ENCODE measurements around the gene ABCF1.
"Not testable (repeated sequence)": the region's sequence is repeated elsewhere in the genome, so short reads cannot be mapped to it uniquely, and the experiment has no call there.

Gene ABCF1

DNA sequence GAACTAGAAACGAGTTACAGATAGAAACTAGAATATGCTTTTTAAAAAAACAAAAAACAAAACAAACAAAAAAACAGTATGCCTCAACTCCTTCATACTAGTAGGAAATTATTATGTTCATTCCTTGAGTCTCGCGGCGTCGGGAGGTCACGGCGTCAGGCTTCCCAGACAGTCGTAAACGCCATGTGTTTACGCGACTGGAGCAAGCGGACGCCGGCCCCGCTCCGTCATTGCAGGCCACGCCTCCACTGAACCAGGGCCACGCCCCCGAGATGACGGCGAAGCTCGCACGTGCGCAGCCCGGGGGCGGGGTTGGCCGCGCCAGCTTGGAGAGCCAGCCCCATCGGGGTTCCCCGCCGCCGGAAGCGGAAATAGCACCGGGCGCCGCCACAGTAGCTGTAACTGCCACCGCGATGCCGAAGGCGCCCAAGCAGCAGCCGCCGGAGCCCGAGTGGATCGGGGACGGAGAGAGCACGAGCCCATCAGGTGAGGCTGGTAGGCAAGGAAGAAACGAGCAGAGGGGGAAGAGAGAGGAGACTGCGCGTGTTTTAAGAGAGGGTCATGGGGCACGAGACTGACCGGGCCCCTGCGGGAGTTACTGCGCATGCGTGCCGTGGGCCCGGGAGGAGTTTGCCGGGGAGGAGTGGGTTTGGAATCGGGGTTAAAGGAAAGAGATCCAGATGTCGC is at the start of gene ABCF1:
ABCF1 (plus strand) TSS at position 368 of the 687 bp plus-strand sequence; CDS start at position 414, 46 bp downstream.
- DNase-seq, result peak; percentile 96

GRCh38 chr6:30521952-30522351 is 49.3 kb upstream of the ABCF1 start:
- DNase-seq, result not testable (repeated sequence)

DNA sequence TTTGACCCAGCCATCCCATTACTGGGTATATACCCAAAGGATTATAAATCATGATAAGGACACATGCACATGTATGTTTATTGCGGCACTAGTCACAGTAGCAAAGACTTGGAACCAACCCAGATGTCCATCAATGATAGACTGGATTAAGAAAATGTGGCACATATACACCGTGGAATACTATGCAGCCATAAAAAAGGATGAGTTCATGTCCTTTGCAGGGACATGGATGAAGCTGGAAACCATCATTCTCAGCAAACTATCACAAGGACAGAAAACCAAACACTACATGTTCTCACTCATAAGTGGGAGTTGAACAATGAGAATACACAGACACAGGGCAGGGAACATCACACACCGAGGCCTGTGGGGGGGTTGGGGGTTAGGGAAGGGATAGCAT is 44.8 kb upstream of the ABCF1 start:
- DNase-seq, result not testable (repeated sequence)

GRCh38 chr6:30529349-30529875 is 41.8 kb upstream of the ABCF1 start:
- DNase-seq, result not testable (repeated sequence)

GRCh38 chr6:30530014-30530413 is 41.2 kb upstream of the ABCF1 start:
- no peak for DNase-seq

DNA sequence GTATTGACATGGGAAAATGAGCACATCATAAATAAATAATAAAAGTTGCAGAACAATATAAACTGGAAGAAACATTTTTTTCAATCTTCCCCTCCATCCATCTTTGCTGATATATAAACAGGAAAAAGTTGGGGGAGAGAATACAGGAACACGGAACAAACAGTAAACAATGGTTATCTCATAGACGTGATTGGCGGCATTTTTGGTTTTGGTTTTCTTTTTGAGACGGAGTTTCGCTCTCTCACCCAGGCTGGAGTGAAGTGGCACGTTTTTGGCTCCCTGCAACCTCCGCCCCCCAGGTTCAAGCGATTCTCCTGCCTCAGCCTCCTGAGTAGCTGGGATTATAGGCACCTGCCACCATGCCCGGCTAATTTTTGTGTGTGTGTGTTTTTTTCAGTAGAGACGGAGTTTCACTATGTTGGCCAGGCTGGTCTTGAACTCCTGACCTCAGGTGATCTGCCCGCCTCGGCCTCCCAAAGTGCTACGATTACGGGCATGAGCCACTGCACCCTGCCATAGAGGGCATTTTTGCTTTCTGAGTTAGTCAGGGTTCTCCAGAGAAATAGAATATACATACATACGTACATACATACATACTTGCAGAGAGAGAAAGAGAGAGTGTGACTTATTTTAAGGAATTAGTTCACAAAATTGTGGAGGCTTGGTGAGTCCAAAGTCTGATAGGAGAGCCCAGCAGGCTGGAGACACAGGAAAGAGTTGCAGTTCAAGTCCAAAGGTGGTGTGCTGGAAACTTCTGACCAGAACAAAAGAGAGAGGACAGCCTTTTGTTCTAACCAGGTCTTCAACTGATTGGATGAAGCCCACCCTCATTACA is 37.6 kb upstream of the ABCF1 start:
- DNase-seq, result no peak

GRCh38 chr6:30537931-30538330 is 33.3 kb upstream of the ABCF1 start:
- no peak for DNase-seq

GRCh38 chr6:30541515-30542403 is 29.5 kb upstream of the ABCF1 start:
- peak; percentile 67 for DNase-seq

- DNase-seq, result no peak
Observed at GRCh38 chr6:30542404-30542725, 28.9 kb upstream of the ABCF1 start.

- DNase-seq, result no peak
Observed at GRCh38 chr6:30542915-30543314, 28.3 kb upstream of the ABCF1 start.

- DNase-seq, result no peak
Observed at GRCh38 chr6:30543821-30544220, 27.4 kb upstream of the ABCF1 start.

DNA sequence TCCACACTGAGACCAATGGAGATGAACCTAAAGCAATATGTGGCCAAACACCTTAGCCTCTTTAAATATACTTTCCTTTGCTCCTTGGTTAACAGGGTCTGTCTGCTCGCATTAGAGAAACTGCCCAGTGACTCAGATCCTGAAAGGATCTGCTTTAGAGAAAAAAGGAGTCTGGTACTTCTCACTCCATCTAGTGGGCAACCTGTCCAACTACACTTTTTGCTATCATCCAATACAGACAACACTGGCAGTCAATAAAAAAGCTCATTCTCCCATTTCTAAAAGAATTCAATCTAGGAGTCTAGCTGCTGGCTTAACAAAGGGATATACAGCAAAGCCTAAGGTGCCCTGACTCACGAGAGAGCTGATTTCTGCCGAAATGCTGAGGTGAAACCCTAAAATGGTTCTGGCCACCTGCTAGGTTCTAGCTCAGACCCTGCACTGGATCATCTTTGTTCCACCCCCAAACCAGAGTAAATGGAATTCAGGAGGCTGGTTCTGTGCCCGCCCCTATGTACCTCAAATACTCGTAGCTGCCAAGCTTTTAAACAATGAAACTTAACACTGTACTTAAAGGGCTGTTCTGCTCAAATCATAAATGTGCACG is 26.5 kb upstream of the ABCF1 start:
- peak; percentile 26 for DNase-seq

GRCh38 chr6:30547454-30547853 is 23.8 kb upstream of the ABCF1 start:
- DNase-seq, result no peak

- no peak for DNase-seq
Observed at GRCh38 chr6:30548375-30548774, 22.9 kb upstream of the ABCF1 start.

DNA sequence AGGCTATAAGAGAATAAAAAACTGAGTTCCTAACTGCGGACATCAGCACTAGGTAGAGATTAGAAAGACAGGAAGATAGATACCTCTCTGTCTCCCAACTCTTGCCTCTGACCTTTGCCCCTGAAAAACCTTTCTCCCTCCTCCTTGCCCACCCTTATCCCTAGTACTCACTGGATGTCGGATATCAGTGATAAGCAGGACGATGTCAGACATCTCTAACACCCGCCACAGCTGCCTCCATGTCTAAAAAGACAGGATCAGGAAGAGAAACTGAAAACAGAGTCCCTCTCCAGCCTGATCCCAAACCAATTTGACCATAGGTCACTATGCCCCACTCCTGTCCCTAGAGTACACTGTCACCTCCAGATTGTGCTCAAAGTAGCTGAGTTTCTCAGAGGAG is 16.8 kb upstream of the ABCF1 start:
- no peak for DNase-seq

DNA sequence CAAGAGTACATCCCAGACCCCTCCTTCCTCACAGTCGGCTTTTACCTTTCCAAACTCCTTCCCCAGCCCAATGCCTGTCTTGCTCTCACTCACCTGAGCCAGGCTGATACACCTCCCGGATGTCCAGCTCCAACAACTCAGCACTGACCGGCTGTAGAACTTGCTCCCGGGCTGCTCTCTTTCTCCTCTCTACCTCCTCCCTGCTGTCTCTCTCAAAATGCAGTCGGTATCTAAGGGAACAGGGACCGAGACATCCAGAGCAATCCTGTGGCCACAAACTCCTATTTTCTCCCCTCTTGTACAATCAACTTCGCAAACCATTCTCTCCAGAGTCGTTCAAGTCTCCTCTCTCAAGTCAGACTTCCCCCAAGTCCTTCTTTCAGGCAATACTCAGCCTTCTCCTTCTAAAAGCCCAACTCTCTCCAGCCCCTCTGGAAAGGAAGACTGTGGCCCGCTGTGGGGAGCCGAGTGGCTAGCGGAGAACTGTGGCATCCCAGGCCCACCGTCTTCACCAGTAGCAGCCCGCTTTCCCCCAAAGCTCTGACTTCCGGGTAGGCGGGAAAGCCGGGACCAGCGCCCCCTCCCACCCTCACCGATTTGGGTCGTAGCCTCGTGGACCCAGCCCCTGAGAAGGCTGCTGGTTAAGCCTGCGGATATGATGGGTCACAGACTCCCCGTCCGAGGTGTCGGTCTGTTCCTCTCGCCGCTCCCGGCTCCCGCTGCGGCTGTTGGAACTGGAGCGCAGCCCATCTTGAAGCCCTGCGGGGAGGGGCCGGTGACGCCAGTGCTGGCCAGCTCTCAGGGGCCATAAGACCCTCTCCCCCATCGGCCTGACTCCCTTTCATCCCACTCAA is 16.1 kb upstream of the ABCF1 start:
- DNase-seq, result no peak

DNA sequence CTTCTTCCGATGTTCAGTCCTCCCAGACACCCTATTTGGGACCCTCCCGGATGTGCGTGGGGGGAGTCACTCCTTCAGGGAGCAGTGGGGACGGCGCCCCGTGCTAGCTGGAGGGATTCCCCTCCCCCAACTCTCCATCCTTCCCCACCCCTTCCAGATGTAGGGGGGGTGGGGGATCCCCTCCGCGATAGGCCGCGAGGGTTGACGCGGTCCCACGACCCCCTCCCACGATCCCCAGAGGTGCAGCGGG is 15.5 kb upstream of the ABCF1 start:
- DNase-seq, result no peak

DNA sequence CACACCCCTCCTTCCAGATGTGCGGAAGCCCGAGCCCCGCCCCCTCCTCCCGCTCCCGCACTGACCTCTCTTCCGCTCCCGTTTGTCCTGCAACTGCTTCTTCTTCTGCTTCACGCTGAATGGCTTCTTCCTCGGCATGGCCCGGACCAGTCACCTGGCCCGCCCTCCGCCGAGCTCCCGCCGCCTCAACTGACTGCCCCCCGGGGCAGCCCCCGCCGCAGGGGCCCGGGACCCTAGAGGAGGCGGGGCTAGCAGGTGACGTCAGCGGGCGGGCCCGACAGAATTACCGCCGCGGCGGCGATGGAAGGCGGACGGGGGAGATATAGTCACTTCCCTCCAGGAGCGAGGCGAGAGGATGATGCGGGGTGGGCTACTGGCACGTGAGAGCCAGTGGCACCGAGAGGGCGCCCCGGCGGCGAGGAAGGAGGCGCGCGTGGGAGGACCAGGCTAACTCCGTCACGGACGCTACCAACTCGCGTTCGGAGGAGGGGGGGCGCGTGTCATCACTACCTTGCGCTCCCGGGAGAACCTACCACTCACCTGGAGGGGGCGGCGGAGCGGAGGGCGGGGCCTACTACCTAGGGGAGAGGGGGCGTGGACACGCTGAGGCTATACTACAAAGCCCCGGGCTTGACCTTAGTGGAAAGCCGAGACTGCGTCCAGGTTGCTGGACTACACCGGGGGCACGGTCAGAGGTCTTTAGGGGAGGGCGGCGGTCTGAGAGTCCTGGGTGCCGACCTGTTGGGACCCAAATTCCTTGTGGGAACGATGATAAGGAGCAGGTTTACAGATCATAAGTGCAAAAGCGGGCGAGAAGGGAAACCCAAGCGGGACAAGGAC is 15.0 kb upstream of the ABCF1 start, which contains the start of gene GNL1:
GNL1 (minus strand) TSS at position 424 of the 840 bp plus-strand sequence; CDS start at position 138, 286 bp downstream.
- DNase-seq, result peak; percentile 92

DNA sequence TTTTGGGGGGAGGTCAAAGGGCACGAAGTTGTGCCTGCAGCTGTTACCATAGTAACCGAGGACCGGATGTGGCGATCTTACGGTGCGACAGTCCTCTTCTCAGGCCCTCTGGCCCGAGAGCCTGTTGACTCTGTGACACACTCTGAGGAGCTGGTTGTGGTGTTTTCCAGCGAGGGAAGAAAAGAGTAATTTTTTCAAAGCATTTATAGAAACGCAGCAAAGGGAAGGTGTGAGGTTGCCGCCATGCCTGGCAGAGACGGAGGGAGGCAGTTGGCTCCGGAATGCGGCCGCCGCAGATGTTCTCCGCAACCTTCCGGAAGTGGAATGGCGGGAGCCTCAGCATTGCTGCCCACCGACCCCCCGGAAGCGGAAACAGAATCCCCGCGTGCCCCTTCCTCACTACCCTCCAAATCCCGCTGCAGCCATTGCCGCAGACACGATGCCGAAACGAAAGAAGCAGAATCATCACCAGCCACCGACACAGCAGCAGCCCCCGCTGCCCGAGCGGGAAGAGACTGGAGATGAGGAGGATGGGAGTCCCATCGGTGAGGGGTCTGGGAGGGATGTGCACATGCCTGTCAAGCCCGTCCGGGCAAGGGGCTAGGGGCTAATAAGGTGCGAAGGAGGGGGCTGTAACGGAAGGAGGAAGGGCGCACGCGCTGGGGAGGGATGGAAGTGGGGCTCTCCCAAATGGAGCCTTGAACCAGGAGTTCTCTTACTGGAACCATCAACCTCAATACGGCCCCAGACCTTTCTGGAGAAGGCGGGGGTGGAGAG is 14.1 kb upstream of the ABCF1 start, which contains the start of gene PRR3:
PRR3 (plus strand) TSS at position 390 of the 777 bp plus-strand sequence; CDS start at position 440, 50 bp downstream.
- peak; percentile 88 for DNase-seq

GRCh38 chr6:30557683-30557981 is 13.6 kb upstream of the ABCF1 start:
- DNase-seq, result no peak

Data from NCI-H2029 (cell line).